ENCODE data around the gene IGFL2.
"Not testable (repeated sequence)": the region's sequence is repeated elsewhere in the genome, so short reads cannot be mapped to it uniquely, and the experiment has no call there.

The IGFL2 gene

GRCh38 chr19:46207858-46208257, 59.8 kb downstream of the IGFL2 start:
- DNase-seq (ENCODE audit: low read depth in 2 of 3, low spot score in 1 of 3): not testable (repeated sequence)

DNA sequence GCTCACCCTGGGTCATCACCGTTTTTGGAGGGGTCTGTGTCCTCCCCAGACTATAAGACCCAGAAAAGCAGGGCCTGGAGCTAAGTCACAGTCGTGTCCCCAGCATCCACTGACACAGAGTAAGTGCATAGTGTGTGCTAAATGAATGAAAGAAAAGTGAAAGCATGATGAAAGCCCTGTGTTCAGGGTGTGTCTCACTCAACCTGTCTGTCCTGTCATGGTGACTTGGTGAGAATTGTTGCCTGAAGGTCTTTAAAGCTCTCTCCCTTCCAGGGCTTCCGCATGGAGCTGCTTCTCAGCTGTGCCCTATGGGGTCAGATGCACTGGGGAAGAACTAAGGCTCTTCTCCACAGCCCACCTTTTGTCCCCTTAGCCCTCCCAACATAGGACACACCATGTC, 61.0 kb downstream of the IGFL2 start:
- no peak for DNase-seq (ENCODE audit: low read depth in 2 of 3, low spot score in 1 of 3)

DNA sequence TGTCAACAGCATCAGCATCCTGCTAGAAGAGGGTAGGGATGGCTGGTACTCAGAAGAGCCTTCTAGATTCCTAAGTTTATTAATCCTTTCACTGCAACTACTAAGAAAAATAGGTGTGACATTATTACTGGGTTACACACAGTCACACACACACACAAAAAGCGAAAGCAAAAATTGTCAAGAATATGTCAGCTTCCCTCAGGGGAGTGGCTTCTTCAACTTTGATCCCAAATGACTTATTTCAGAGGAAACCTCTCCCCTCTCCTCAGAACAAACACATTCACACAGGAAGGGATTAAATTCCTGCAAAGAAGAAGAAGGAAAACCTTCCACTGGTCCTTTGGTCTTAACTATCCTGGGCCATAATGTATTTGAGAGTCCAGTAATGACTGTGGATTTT, 61.4 kb downstream of the IGFL2 start:
- DNase-seq (ENCODE audit: low read depth in 2 of 3, low spot score in 1 of 3): no peak

- DNase-seq (ENCODE audit: low read depth in 2 of 3, low spot score in 1 of 3): no peak
These were observed 62.6 kb downstream of the IGFL2 start for GRCh38 chr19:46210669-46211068.
